H1 (cell line): ENCODE data around the gene PCBP4. TPM values are rescaled to one million over a fixed set of nuclear protein-coding genes. Genes with fewer than 3 reads are reported as not detected.

Experiments
- CTCF ChIA-PET: fragments of 300-600 bp; sonication (Branson Sonifier 250); formaldehyde crosslinking; loops from one replicate; lab custom pipeline; 2021; ENCODE audit not compliant: partially characterized antibody; lab: Charles Lee
- POLR2A ChIA-PET: fragments of 300-600 bp; sonication (Branson Sonifier 250); formaldehyde crosslinking; loops from one replicate; lab custom pipeline; 2021; ENCODE audit warnings: inconsistent platforms; ENCODE audit not compliant: partially characterized antibody; lab: Charles Lee
- DNase-seq, 2 experiments: peaks; one replicate each; pipeline versions ENCODE4 v3.0.0 to v3.0.0-alpha.2; 2010 to 2022; ENCODE audit warnings: low spot score in 2 of 2, low read depth in 1 of 2, mixed read lengths in 1 of 2
- FAIRE-seq: peaks from 2 replicates; lab custom pipeline; 2011; peaks lifted over from hg19 to GRCh38; lab: Jason Lieb, UNC
- H2AFZ ChIP-seq: 2 replicates; pipeline ENCODE4 v1.8.1; 2012; ENCODE audit warnings: low read length, inconsistent platforms
- H2AK5ac ChIP-seq: 2 replicates; pipeline ENCODE4 v1.6.1; 2013; ENCODE audit warnings: low read depth, low read length
- H2BK120ac ChIP-seq: replicated peaks from 2 replicates; pipeline ENCODE3; 2013; ENCODE audit warnings: low read depth, low read length, inconsistent platforms
- H2BK12ac ChIP-seq: 2 replicates; pipeline ENCODE4 v1.6.1; 2013; ENCODE audit warnings: low read depth, low read length
- H2BK15ac ChIP-seq: 2 replicates; pipeline ENCODE4 v1.6.1; 2013; ENCODE audit warnings: low read length
- H2BK20ac ChIP-seq: 2 replicates; pipeline ENCODE4 v1.6.1; 2013; ENCODE audit warnings: low read length
- H2BK5ac ChIP-seq: 2 replicates; pipeline ENCODE4 v1.6.1; 2013; ENCODE audit warnings: low read depth, low read length
- H3K14ac ChIP-seq: 2 replicates; pipeline ENCODE4 v1.6.1; 2013; ENCODE audit warnings: inconsistent platforms; ENCODE audit not compliant: insufficient read length
- H3K18ac ChIP-seq: 2 replicates; pipeline ENCODE4 v1.6.1; 2013; ENCODE audit warnings: low read length; ENCODE audit errors: extremely low read depth
- H3K23ac ChIP-seq: 2 replicates; pipeline ENCODE4 v1.6.1; 2013; ENCODE audit warnings: inconsistent platforms; ENCODE audit not compliant: insufficient read length
- H3K23me2 ChIP-seq: 2 replicates; pipeline ENCODE4 v1.6.1; 2013; ENCODE audit warnings: low read depth, low read length
- H3K27ac ChIP-seq: 2 replicates; pipeline ENCODE4 v1.6.1; 2011; ENCODE audit warnings: low read depth, low read length, inconsistent platforms
- H3K27me3 ChIP-seq, 4 experiments: replicated peaks in 1 of 4; 1 replicate in 1 of 4; 2 replicates in 3 of 4; pipeline versions ENCODE4 v1.6.1 to v1.8.1; 2011 to 2013; ENCODE audit warnings: low read length in 3 of 4, mild to moderate bottlenecking in 3 of 4, inconsistent platforms in 2 of 4, mixed read lengths in 2 of 4, moderate library complexity in 1 of 4; ENCODE audit not compliant: control insufficient read depth in 3 of 4, insufficient read depth in 3 of 4; ENCODE audit errors: extremely low read depth in 1 of 4
- H3K36me3 ChIP-seq, 4 experiments: 2 replicates each; pipeline versions ENCODE4 v1.6.1 to v1.8.1; 2011 to 2013; ENCODE audit warnings: mild to moderate bottlenecking in 4 of 4, low read length in 3 of 4, moderate library complexity in 2 of 4, control low read depth in 1 of 4, inconsistent platforms in 1 of 4; ENCODE audit not compliant: insufficient read depth in 4 of 4, control insufficient read depth in 2 of 4
- H3K4ac ChIP-seq: replicated peaks from 2 replicates; pipeline ENCODE3; 2013; ENCODE audit warnings: low read length, low read depth, mixed read lengths, inconsistent platforms; ENCODE audit not compliant: insufficient read length
- H3K4me1 ChIP-seq, 4 experiments: replicated peaks in 1 of 4; 1 replicate in 1 of 4; 2 replicates in 3 of 4; pipeline versions ENCODE4 v1.6.1 to v1.8.1; 2011 to 2013; ENCODE audit warnings: low read length in 3 of 4, inconsistent platforms in 2 of 4, mixed read lengths in 1 of 4; ENCODE audit not compliant: insufficient read depth in 4 of 4, control insufficient read depth in 3 of 4
- H3K4me2 ChIP-seq, 2 experiments: 2 replicates each; pipeline versions ENCODE4 v1.6.1 to v1.8.1; 2011 to 2013; ENCODE audit warnings: low read depth in 2 of 2, low read length in 2 of 2, control low read depth in 1 of 2, inconsistent platforms in 1 of 2, mild to moderate bottlenecking in 1 of 2; ENCODE audit not compliant: insufficient read depth in 1 of 2
- H3K4me3 ChIP-seq, 4 experiments: fragments of 200-600, 300-600 bp in 1 of 4; sonication (generic), shearing (Covaris generic), sonication (Bioruptor Twin) in 1 of 4; 2 replicates each; pipeline versions ENCODE4 v1.5.1 to v1.8.1; 2011 to 2016; ENCODE audit warnings: low read length in 4 of 4, low read depth in 3 of 4, control low read depth in 2 of 4, inconsistent platforms in 2 of 4, mild to moderate bottlenecking in 2 of 4, mixed read lengths in 1 of 4, moderate library complexity in 1 of 4; ENCODE audit not compliant: insufficient read depth in 2 of 4; ENCODE audit errors: extremely low read depth in 1 of 4
- H3K56ac ChIP-seq: replicated peaks from 2 replicates; pipeline ENCODE3; 2013; ENCODE audit warnings: low read depth, mild to moderate bottlenecking, mixed read lengths, low read length, inconsistent platforms; ENCODE audit not compliant: insufficient read length
- H3K79me1 ChIP-seq: 2 replicates; pipeline ENCODE4 v1.6.1; 2013; ENCODE audit warnings: low read depth, low read length, control low read depth
- H3K79me2 ChIP-seq, 2 experiments: 2 replicates each; pipeline versions ENCODE4 v1.6.1 to v1.8.1; 2012 to 2013; ENCODE audit warnings: low read length in 2 of 2, mild to moderate bottlenecking in 2 of 2, inconsistent platforms in 1 of 2; ENCODE audit not compliant: insufficient read depth in 2 of 2, control insufficient read depth in 1 of 2
- H3K9ac ChIP-seq, 4 experiments: replicated peaks in 1 of 4; 1 replicate in 1 of 4; 2 replicates in 3 of 4; pipeline versions ENCODE4 v1.6.1 to v1.8.1; 2011 to 2013; ENCODE audit warnings: low read depth in 3 of 4, low read length in 3 of 4, control low read depth in 2 of 4, mild to moderate bottlenecking in 2 of 4, moderate library complexity in 2 of 4, inconsistent platforms in 1 of 4; ENCODE audit errors: extremely low read depth in 1 of 4
- H3K9me3 ChIP-seq, 2 experiments: 2 replicates each; pipeline versions ENCODE4 v1.6.1 to v1.8.1; 2012 to 2013; ENCODE audit warnings: mild to moderate bottlenecking in 2 of 2, moderate library complexity in 2 of 2, control low read depth in 1 of 2, inconsistent platforms in 1 of 2, low read depth in 1 of 2, low read length in 1 of 2, mixed read lengths in 1 of 2; ENCODE audit not compliant: insufficient read depth in 2 of 2
- H4K20me1 ChIP-seq, 2 experiments: replicated peaks in 1 of 2; 2 replicates each; pipeline versions ENCODE3 to v1.8.1; 2011 to 2013; ENCODE audit warnings: inconsistent platforms in 2 of 2, low read length in 2 of 2, mild to moderate bottlenecking in 1 of 2; ENCODE audit not compliant: insufficient read depth in 2 of 2, control insufficient read depth in 1 of 2
- H4K5ac ChIP-seq: 2 replicates; pipeline ENCODE4 v1.6.1; 2013; ENCODE audit warnings: low read length, low read depth, mixed read lengths, inconsistent platforms; ENCODE audit not compliant: insufficient read length
- H4K8ac ChIP-seq: 2 replicates; pipeline ENCODE4 v1.8.0; 2013; ENCODE audit warnings: mild to moderate bottlenecking, moderate library complexity, low read length, inconsistent platforms; ENCODE audit not compliant: insufficient read depth; ENCODE audit errors: extremely low read depth
- H4K91ac ChIP-seq: replicated peaks from 2 replicates; pipeline ENCODE3; 2013; ENCODE audit warnings: low read length, mixed read lengths, inconsistent platforms; ENCODE audit not compliant: insufficient read length
- CBX8 ChIP-seq: fragments of 300-800, 300-1000 bp; sonication (generic); IDR thresholded peaks from 2 replicates; pipeline ENCODE4 v1.7.1; 2016; ENCODE audit warnings: low read depth, low read length, borderline replicate concordance
- CEBPB ChIP-seq: IDR thresholded peaks from 2 replicates; pipeline ENCODE4 v1.6.1; 2012; ENCODE audit warnings: low read depth, low read length
- CTBP2 ChIP-seq: IDR thresholded peaks from 2 replicates; pipeline ENCODE4 v1.7.0; 2011; ENCODE audit warnings: borderline replicate concordance, mild to moderate bottlenecking, moderate library complexity, mixed read lengths, low read length; ENCODE audit not compliant: insufficient read depth, insufficient read length
- E2F6 ChIP-seq: IDR thresholded peaks from 2 replicates; pipeline ENCODE4 v1.6.1; 2012; ENCODE audit warnings: inconsistent platforms
- HDAC2 ChIP-seq, 2 experiments: fragments of 300-600 bp in 1 of 2; sonication (generic) in 1 of 2; IDR thresholded peaks; 2 replicates each; pipeline ENCODE4 v1.6.1; 2011 to 2012; ENCODE audit warnings: low read depth in 2 of 2, low read length in 2 of 2, mild to moderate bottlenecking in 2 of 2, moderate library complexity in 2 of 2, borderline replicate concordance in 1 of 2, inconsistent platforms in 1 of 2
- KDM5A ChIP-seq: fragments of 200-600 bp; IDR thresholded peaks from 2 replicates; pipeline ENCODE4 v1.7.1; 2012; ENCODE audit warnings: mild to moderate bottlenecking, low read length, inconsistent platforms, mixed read lengths
- PHF8 ChIP-seq: fragments of 200-600 bp; sonication (generic); conservative IDR thresholded peaks from 2 replicates; pipeline ENCODE4 v1.7.1; 2012; ENCODE audit warnings: low read depth, mild to moderate bottlenecking, inconsistent platforms, low read length, moderate library complexity
- RNF2 ChIP-seq: fragments of 200-900, 300-1000 bp; sonication (generic); IDR thresholded peaks from 2 replicates; pipeline ENCODE4 v1.7.1; 2016; ENCODE audit warnings: borderline replicate concordance, low read depth, mild to moderate bottlenecking, antibody characterized with exemption, low read length; ENCODE audit not compliant: poor library complexity, severe bottlenecking; ENCODE audit errors: missing control alignments
- SIN3A ChIP-seq, 2 experiments: IDR thresholded peaks in 1 of 2; conservative IDR thresholded peaks in 1 of 2; 2 replicates each; pipeline ENCODE4 v1.6.1; 2011 to 2012; ENCODE audit warnings: low read length in 2 of 2, improper control_type of control experiment in 1 of 2, low read depth in 1 of 2, mild to moderate bottlenecking in 1 of 2
- TAF1 ChIP-seq: IDR thresholded peaks from 2 replicates; pipeline ENCODE4 v1.6.1; 2011; ENCODE audit warnings: mild to moderate bottlenecking, low read depth, low read length
- TEAD4 ChIP-seq: IDR thresholded peaks from 2 replicates; pipeline ENCODE4 v1.6.1; 2012; ENCODE audit warnings: low read depth, low read length, inconsistent platforms, mixed read lengths
- ZNF274 ChIP-seq: IDR thresholded peaks from 2 replicates; pipeline ENCODE4 v1.7.0; 2012; ENCODE audit warnings: low read length, borderline replicate concordance; ENCODE audit errors: extremely low read depth
- WGBS, 2 experiments: shearing (Covaris generic) in 1 of 2; methylation state at CpG; one replicate each; pipeline versions ENCODE4 v1.1.6 to v1.1.7; 2013 to 2015; ENCODE audit warnings: low lambda C conversion rate in 2 of 2, mixed read lengths in 2 of 2, inconsistent platforms in 1 of 2, low coverage in 1 of 2, missing lambda C conversion rate in 1 of 2; ENCODE audit not compliant: insufficient replicate concordance in 2 of 2, insufficient coverage in 1 of 2, insufficient read length in 1 of 2; ENCODE audit errors: extremely low coverage in 1 of 2, missing lambda C conversion rate in 1 of 2; 5-methylcytosine and 5-hydroxymethylcytosine counted together
- polyA plus RNA-seq, 7 experiments: library from polyadenylated mRNA; depleted of rRNA in 3 of 7; stranded (reverse) in 5 of 7; unstranded in 2 of 7; fragments of >200 nt in 5 of 7; fragments of 200-250 nt in 2 of 7; gene quantifications; 1 replicate in 5 of 7; 2 replicates in 1 of 7; 4 replicates in 1 of 7; pipeline versions ENCODE4 v1.2.1 to v1.2.3, GENCODE V29; 2011 to 2013; ENCODE audit warnings: missing spikeins in 2 of 7, mixed read lengths in 2 of 7
- total RNA-seq: library from RNA; stranded (reverse); fragmentation: NEBNext Ultra II Directional; extraction: Animal tissue kit (Norgen Biotek cat#: 25700); gene quantifications from 2 replicates; pipeline ENCODE4 v1.2.1, GENCODE V29; 2021

The PCBP4 gene
- total and polyA plus RNA-seq, 2 of the 8 experiments (the other 6 are each of a cell fraction or from before 2014, with no cell fraction given), result 16.4 to 34.1 TPM

GRCh38 chr3:51985063-51985462, 17.8 kb upstream of the PCBP4 start:
- Histone ChIP-seq H3K9ac (no peak overlapping the region), H2BK12ac (no peak overlapping the region), H2BK20ac (no peak overlapping the region), H4K20me1 (peaks cover 0 to 4% of the 10 kb centered on the region in 2 experiments), H4K5ac (no peak overlapping the region), H4K8ac (no peak overlapping the region), H2BK15ac (no peak overlapping the region), H3K4me1 (peaks cover 0 to 14% (median 9%) of the 10 kb centered on the region in 4 experiments; a peak in 6 of 7 replicates), H3K14ac (no peak overlapping the region), H2BK120ac (no peak overlapping the region), H4K91ac (no peak overlapping the region), H3K27me3 (no peaks in the 10 kb centered on the region), H3K79me2 (no peaks in the 10 kb centered on the region), H3K4me2 (no peak overlapping the region), H2BK5ac (no peak overlapping the region), H3K27ac (no peak overlapping the region), H2AK5ac (no peak overlapping the region), H2AFZ (no peak overlapping the region), H3K23me2 (peaks cover 7% of the 10 kb centered on the region), H3K36me3 (no peaks in the 10 kb centered on the region), H3K4ac (no peak overlapping the region), H3K79me1 (peaks cover 7% of the 10 kb centered on the region), H3K9me3 (no peaks in the 10 kb centered on the region), H3K56ac (no peak overlapping the region), H3K18ac (no peak overlapping the region), H3K23ac (no peak overlapping the region), H3K4me3 (no peak overlapping the region)
- DNase-seq, result no peak
- no peak for FAIRE-seq
- CTCF ChIA-PET, result interaction anchor here (3.5 to 5.5 kb wide), 4 partner anchors 12 to 42 kb away, joined by 24 to 66 read pairs (median 26); partner anchors contain the start of genes ABHD14B, PARP3, PCBP4 and RRP9
- 82% methylated on average over 5 of the region's 6 CpGs; no CpG with 5 or more reads in 1 of the 2 experiments for WGBS, 2 experiments
- POLR2A ChIA-PET, result interaction anchor here (0.6 to 29.3 kb wide), 5 partner anchors 1 to 299 kb away, joined by 3 to 923 read pairs (median 13); partner anchors contain the start of genes ABHD14A, ABHD14B, ACY1 and GPR62
- no peak for TF ChIP-seq TEAD4
- no peak for TF ChIP-seq RNF2
- TF ChIP-seq KDM5A, result no peak
- no peak for TF ChIP-seq HDAC2 (IDR thresholded peaks at IDR 0.05; ENCODE audit: borderline replicate concordance in 1 of 2, low read depth in 2 of 2, low read length in 2 of 2)
- TF ChIP-seq CTBP2, result no peak
- TF ChIP-seq TAF1, result no peak
- TF ChIP-seq E2F6, result no peak
- no peak for TF ChIP-seq SIN3A (conservative IDR thresholded peaks at IDR 0.05 in 1 of 2, IDR thresholded peaks at IDR 0.05 in 1 of 2; ENCODE audit: low read depth in 1 of 2, low read length in 2 of 2)
- no peak for TF ChIP-seq CEBPB
- no peak for TF ChIP-seq ZNF274
- TF ChIP-seq CBX8, result no peak
- no peak for TF ChIP-seq PHF8
